Measurements from ENCODE around the gene CAMK1D. TPM values are rescaled to one million over a fixed set of nuclear protein-coding genes. Genes with fewer than 3 reads are reported as not detected.

The CAMK1D gene
- total and polyA plus RNA-seq, 2 of the 8 experiments (the other 6 are each of a cell fraction or from before 2014, with no cell fraction given): 3.5 to 10.6 TPM

GRCh38 chr10:12418000-12418399 lies 68.7 kb downstream of the CAMK1D start:
- no peak overlapping the region for H3K23ac ChIP-seq (ENCODE audit: insufficient read length)
- no peak overlapping the region for H2BK20ac ChIP-seq (ENCODE audit: low read length)
- POLR2A ChIA-PET (ENCODE audit: partially characterized antibody): no interaction called here
- H4K20me1 ChIP-seq (replicated peaks in 1 of 2; ENCODE audit: control insufficient read depth in 1 of 2, insufficient read depth in 2 of 2, low read length in 2 of 2): no peaks in the 10 kb centered on the region
- no peaks in the 10 kb centered on the region for H3K9me3 ChIP-seq (ENCODE audit: insufficient read depth in 2 of 2, low read depth in 1 of 2, low read length in 1 of 2)
- no peak overlapping the region for H3K18ac ChIP-seq (ENCODE audit: extremely low read depth, low read length)
- peaks cover 2% of the 10 kb centered on the region; the same call in 1 of the 2 replicates for H3K23me2 ChIP-seq (ENCODE audit: low read depth, low read length)
- no peak overlapping the region for H3K27ac ChIP-seq (ENCODE audit: low read depth, low read length)
- FAIRE-seq (no peak), DNase-seq (ENCODE audit: low read depth in 1 of 2, low spot score in 2 of 2) (no peak)
- H3K4ac ChIP-seq (replicated peaks; ENCODE audit: insufficient read length, low read depth, low read length): no peak overlapping the region
- H4K8ac ChIP-seq (ENCODE audit: extremely low read depth, insufficient read depth, low read length): no peak overlapping the region
- no peak overlapping the region for H2BK15ac ChIP-seq (ENCODE audit: low read length)
- no peak overlapping the region for H3K56ac ChIP-seq (replicated peaks; ENCODE audit: insufficient read length, low read depth, low read length)
- H4K91ac ChIP-seq (replicated peaks; ENCODE audit: insufficient read length, low read length): no peak overlapping the region
- no peaks in the 10 kb centered on the region; the same call in 1 of the 2 replicates for H3K79me1 ChIP-seq (ENCODE audit: low read depth, low read length)
- no peak overlapping the region for H2BK120ac ChIP-seq (replicated peaks; ENCODE audit: low read depth, low read length)
- no peak overlapping the region for H2AK5ac ChIP-seq (ENCODE audit: low read depth, low read length)
- no peaks in the 10 kb centered on the region for H3K27me3 ChIP-seq (replicated peaks in 1 of 4; ENCODE audit: control insufficient read depth in 3 of 4, extremely low read depth in 1 of 4, insufficient read depth in 3 of 4, low read length in 3 of 4)
- H3K79me2 ChIP-seq (ENCODE audit: control insufficient read depth in 1 of 2, insufficient read depth in 2 of 2, low read length in 2 of 2): no peaks in the 10 kb centered on the region
- no peak overlapping the region for H2BK5ac ChIP-seq (ENCODE audit: low read depth, low read length)
- no peak overlapping the region for H2BK12ac ChIP-seq (ENCODE audit: low read depth, low read length)
- no peak overlapping the region for H3K4me2 ChIP-seq (ENCODE audit: insufficient read depth in 1 of 2, low read depth in 2 of 2, low read length in 2 of 2)
- WGBS, 2 experiments (ENCODE audit: extremely low coverage in 1 of 2, insufficient coverage in 1 of 2, insufficient read length in 1 of 2, insufficient replicate concordance in 2 of 2, low coverage in 1 of 2, low lambda C conversion rate in 2 of 2, missing lambda C conversion rate in 1 of 2): 83% methylated on average over 7 of the region's 7 CpGs; no CpG with 5 or more reads in 1 of the 2 experiments
- H3K14ac ChIP-seq (ENCODE audit: insufficient read length): no peak overlapping the region
- TF ChIP-seq MAFK (IDR thresholded peaks at IDR 0.05; ENCODE audit: low read depth, low read length): no peak
- TF ChIP-seq SRF (IDR thresholded peaks at IDR 0.05; ENCODE audit: low read depth, low read length): no peak
- TF ChIP-seq KDM1A (IDR thresholded peaks at IDR 0.05; ENCODE audit: borderline replicate concordance, low read length): no peak
- TF ChIP-seq EGR1 (IDR thresholded peaks at IDR 0.05; ENCODE audit: borderline replicate concordance, low read depth, low read length): no peak
- no peak for TF ChIP-seq CBX5 (IDR thresholded peaks at IDR 0.05; ENCODE audit: low read depth, low read length)
- TF ChIP-seq SP2 (IDR thresholded peaks at IDR 0.05; ENCODE audit: low read length): no peak
- no peak for TF ChIP-seq SP4 (IDR thresholded peaks at IDR 0.05; ENCODE audit: low read length)
- no peak for TF ChIP-seq SIX5 (IDR thresholded peaks at IDR 0.05; ENCODE audit: low read depth, low read length)
- no peak for TF ChIP-seq BRCA1 (IDR thresholded peaks at IDR 0.05; ENCODE audit: low read depth, low read length)
- no peak for TF ChIP-seq FOSL1 (IDR thresholded peaks at IDR 0.05; ENCODE audit: insufficient read depth, low read depth, low read length)
- no peak for TF ChIP-seq POLR2A (IDR thresholded peaks at IDR 0.05; ENCODE audit: control extremely low read depth in 1 of 2, low read depth in 2 of 2, low read length in 2 of 2)
- no peak for TF ChIP-seq POU5F1 (IDR thresholded peaks at IDR 0.05; ENCODE audit: low read depth, low read length)
- TF ChIP-seq RFX5 (IDR thresholded peaks at IDR 0.05; ENCODE audit: borderline replicate concordance, low read depth, low read length): no peak
- TF ChIP-seq SAP30 (IDR thresholded peaks at IDR 0.05; ENCODE audit: insufficient read depth, insufficient replicate concordance, low read length): no peak
- no peak for TF ChIP-seq HDAC2 (IDR thresholded peaks at IDR 0.05; ENCODE audit: borderline replicate concordance in 1 of 2, low read depth in 2 of 2, low read length in 2 of 2)
- CTCF ChIA-PET (ENCODE audit: partially characterized antibody): interaction anchor here (1.1 kb wide), 1 partner anchor 47 kb away, joined by 4 read pairs; no protein-coding TSS in a partner anchor
- no peaks in the 10 kb centered on the region for H3K36me3 ChIP-seq (ENCODE audit: control insufficient read depth in 2 of 4, insufficient read depth in 4 of 4, low read length in 3 of 4)
- no peak overlapping the region for H2AFZ ChIP-seq (ENCODE audit: low read length)
- no peak overlapping the region for H3K4me3 ChIP-seq (ENCODE audit: extremely low read depth in 1 of 4, insufficient read depth in 2 of 4, low read depth in 3 of 4, low read length in 4 of 4)
- no peak overlapping the region for H3K9ac ChIP-seq (replicated peaks in 1 of 4; ENCODE audit: extremely low read depth in 1 of 4, low read depth in 3 of 4, low read length in 3 of 4)
- no peaks in the 10 kb centered on the region for H3K4me1 ChIP-seq (replicated peaks in 1 of 4; ENCODE audit: control insufficient read depth in 3 of 4, insufficient read depth in 4 of 4, low read length in 3 of 4)
- no peak overlapping the region for H4K5ac ChIP-seq (ENCODE audit: insufficient read length, low read depth, low read length)

Measured in H1 (cell line).